RKO (cell line): ENCODE data around the gene VAMP5.
"Not testable (repeated sequence)": the region's sequence is repeated elsewhere in the genome, so short reads cannot be mapped to it uniquely, and the experiment has no call there.

Source experiments
- DNase-seq: peaks from one replicate; pipeline ENCODE4 v3.0.0-alpha.2; 2016; ENCODE audit warnings: low spot score

VAMP5 gene

DNA sequence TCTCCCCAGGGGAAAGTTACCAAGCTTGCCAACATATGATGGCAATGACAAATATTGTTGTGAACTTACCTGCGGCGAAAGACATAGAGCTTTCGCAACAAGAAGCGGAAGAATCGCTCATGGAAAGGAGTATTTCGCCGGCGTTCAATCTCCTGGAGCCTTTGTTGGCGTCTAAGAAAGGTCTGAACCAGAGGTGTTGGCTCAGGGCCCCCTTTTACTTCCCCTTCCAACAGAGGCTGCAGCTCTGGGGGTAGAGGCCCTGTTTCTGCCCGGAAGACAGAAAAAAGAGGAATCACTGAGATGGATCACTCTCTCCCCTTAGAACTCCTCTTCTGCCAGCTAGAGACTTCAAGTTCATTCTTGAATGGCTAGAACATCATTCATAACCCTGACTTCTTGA, 33.7 kb upstream of the VAMP5 start:
- no peak for DNase-seq

- peak; percentile 68 for DNase-seq
Measured at GRCh38 chr2:85551698-85552678, 32.2 kb upstream of the VAMP5 start.

DNA sequence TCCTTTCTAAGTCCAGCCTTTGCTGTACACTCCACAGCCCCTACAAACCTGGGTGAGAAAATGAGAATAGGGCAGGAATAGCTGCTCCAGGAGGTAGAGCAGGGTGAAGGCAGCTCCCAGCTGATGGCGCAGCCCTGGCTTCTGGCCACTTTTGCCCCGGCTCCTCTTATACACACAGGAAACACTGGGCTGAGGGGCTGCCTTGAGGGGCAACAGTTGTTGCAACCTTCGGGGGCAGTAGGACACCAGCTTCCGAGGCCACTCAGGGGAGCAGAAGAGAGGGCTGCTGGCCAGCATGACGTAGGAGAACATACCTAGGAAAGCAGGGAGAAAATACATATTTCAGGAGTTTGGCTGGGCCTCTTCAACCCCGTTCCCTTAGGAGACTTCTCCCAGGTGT, 31.0 kb upstream of the VAMP5 start:
- no peak for DNase-seq

GRCh38 chr2:85554980-85555612, 29.1 kb upstream of the VAMP5 start:
- peak; percentile 29 for DNase-seq

DNA sequence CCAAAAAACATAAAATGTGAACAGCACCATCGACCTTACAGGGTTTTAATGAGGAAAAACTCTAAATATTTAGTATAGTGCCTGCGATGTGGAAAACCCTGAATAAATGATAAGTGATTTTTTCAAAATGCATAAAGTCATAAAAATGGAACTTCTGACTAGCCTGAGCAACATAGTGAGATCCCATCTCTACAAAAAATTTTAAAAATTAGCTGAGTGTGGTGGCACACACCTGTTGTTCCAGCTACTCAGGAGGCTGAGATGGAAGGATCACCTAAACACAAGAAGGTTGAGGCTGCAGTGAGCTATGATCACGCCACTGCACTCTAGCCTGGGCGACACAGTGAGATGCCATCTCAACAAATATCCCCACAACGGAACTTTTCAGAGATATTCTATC, 27.1 kb upstream of the VAMP5 start:
- DNase-seq = no peak

DNA sequence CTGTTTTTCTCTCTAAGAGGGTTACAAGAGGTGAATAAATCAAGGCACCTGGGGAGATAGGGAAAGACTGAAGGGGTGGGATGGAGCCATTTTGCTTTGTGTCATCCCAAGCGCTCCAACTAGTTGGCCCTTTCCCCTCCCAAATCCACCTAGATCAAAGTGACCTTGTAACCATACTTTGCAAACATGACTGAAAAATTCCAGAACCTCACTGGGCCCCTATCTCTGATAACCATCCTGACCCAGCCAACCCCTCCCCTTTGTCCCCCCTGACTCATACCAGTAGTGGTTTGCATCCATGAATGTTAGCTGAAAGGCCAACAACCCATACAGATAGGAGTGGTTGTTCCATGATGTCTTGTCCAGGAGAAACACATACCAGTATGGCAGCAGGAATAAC, 26.1 kb upstream of the VAMP5 start:
- no peak for DNase-seq

DNA sequence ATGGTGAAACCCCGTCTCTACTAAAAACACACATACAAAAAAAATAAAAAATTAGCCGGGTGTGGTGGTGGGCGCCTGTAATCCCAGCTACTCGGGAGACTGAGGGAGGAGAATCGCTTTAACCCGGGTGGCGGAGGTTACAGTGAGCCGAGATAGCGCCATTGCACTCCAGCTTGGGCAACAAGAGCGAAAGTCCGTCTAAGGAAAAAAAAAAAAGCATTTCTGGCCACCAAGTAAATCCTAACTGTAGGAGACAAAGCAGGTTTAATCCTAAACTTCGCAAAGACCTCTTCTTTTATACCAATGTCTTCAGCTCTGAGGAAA, 23.9 kb upstream of the VAMP5 start:
- DNase-seq = not testable (repeated sequence)

GRCh38 chr2:85560812-85561279, 23.4 kb upstream of the VAMP5 start:
- DNase-seq = no peak

- DNase-seq = peak; percentile 96
Measured at GRCh38 chr2:85561280-85562212, 22.7 kb upstream of the VAMP5 start, which contains the start of gene GGCX. Gene GGCX, minus strand, starts transcription at chr2:85561493. Its CDS starts 65 bp downstream, at chr2:85561428.

DNA sequence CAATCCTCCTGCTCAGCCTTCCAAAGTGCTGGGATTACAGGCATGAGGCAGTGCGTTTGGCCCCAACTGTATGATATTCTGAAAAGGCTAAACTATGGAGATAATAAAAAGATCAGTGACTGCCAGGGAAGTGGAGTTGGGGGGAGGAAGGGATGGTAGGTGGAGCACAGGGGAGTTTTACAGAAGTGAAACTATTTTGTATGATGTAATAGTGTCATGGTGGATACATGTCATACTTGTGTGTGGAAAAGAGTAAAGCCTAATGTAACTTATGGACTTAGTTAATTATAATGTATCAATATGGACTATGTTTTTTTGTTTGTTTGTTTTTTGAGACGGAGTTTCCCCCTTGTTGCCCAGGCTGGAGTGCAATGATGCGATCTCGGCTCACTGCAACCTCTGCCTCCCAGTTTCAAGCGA, 20.1 kb upstream of the VAMP5 start:
- no peak for DNase-seq

GRCh38 chr2:85566265-85566664, 18.0 kb upstream of the VAMP5 start:
- DNase-seq = no peak

GRCh38 chr2:85575739-85576138, 8.5 kb upstream of the VAMP5 start:
- DNase-seq = no peak

DNA sequence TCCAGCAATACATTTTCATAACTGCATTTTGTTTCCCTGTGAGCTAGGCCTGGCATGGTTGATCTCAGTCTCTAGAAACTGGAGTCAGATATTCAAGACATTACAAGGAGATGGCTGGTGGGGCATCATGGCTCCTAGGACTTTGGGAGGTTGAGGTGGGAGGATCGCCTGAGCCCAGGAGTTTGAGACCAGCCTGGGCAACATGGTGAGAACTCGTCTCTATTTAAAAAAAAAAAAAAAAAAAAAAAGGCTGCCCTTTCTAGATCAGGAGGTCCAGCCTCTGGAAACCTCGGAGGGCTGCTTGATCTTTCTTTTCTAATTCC, 7.2 kb upstream of the VAMP5 start:
- no peak for DNase-seq

- DNase-seq = no peak
Measured at GRCh38 chr2:85577386-85578242, 6.6 kb upstream of the VAMP5 start, which contains the start of gene VAMP8. Gene VAMP8, plus strand, starts transcription at chr2:85577586. Its CDS starts 61 bp downstream, at chr2:85577647.

DNA sequence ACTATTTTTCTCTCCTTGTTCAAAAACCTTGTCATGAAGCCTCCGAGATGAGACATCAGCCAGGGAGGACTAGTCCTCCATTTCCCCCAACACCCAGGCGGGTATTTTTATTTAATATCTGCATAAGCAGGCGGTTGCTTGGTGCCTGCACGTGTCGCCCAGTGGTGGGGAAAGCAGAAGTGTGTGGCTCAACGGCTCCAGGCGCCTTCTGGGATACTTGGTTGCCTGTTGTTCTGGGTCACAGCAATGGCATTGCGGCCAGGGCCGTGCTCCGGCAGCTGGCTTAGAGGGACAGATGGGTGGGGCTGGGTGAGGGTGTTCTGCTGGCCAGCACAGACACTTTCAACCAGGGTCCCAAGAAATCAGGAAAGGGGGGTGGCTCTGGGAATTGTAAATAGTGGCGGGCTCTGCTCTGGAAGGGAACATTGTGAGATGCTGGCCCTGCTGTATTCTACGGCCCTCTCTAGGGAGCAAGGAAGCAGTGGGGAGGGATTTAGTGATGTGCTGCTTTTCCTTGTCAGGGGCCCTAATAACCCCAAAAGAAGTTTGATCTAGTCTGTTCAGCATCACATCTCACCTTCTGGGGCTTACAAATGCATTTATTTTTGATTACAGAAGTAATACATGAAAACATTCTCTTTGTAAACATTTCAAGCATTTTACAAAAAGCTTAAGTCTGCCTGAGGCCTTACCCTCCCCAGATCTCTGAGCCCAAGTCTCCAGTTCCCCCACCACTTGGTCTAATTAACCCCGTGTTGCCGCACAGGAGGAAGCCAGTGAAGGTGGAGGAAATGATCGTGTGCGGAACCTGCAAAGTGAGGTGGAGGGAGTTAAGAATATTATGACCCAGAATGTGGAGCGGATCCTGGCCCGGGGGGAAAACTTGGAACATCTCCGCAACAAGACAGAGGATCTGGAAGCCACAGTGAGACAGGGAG, 5.7 kb upstream of the VAMP5 start:
- DNase-seq = no peak

- DNase-seq = no peak
Measured at GRCh38 chr2:85579266-85579935, 4.8 kb upstream of the VAMP5 start.

GRCh38 chr2:85580206-85580605, 4.0 kb upstream of the VAMP5 start:
- DNase-seq = no peak

GRCh38 chr2:85582492-85582891, 1.7 kb upstream of the VAMP5 start:
- DNase-seq = no peak

DNA sequence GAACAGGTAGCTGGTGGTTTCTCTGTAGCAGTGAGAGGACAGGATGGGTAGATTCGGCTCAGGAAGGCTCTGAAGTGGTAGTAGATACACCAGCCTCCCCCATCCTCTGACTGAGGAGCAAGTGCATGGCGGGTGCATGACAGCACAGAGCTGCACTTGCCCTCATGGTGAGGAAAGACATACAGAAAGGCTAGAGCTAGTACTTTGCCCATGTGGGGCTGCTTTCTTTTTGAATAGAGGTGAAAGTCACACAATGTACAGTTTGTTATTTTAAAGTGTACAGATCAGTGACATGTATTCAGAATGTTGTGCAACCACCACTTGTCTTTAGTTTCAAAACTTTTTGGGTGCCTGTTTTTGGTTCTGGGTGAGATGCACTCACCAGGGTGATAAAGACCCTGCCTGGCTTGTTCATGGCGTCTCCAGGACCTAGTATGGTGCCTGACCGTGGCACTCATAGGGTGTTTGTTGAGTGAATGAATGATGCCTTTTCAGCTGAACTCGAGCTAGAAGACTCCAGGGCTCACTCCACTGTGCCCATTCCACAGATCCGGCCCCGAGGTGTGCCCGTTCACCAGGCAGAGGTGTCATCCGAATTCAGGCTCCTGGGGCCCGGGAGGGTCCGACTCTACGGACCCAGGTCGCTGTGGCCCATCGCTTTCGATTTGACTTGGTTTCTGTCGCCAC, 421 bp upstream of the VAMP5 start:
- DNase-seq = no peak
